T1000 (cell line): ENCODE measurements around the gene SEC24B.
"Not testable (repeated sequence)": the region's sequence is repeated elsewhere in the genome, so short reads cannot be mapped to it uniquely, and the experiment has no call there.

Experiments used
- DNase-seq: peaks from one replicate; lab custom pipeline; 2025; ENCODE audit warnings: mixed read lengths; lab: John Stamatoyannopoulos, UW

Gene SEC24B

DNA sequence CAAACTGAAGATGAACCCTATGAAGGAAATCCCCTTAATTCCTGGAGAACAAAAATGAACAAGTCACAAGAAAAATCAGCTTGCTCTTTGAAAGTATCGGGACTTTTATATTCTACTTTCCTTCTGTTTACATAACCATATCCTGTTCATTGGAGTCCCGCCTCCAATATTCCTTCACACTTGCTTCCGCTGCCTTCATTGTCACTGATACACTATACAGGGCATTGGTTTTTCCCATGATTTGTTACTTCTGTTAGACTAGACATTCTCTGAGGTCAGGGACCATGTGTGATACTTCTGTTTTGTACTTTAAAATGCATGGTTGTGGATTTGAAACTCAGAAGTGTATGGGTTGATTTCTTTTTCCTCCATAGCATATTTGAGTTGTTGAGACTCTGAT lies 145.2 kb downstream of the SEC24B start:
- no peak for DNase-seq

DNA sequence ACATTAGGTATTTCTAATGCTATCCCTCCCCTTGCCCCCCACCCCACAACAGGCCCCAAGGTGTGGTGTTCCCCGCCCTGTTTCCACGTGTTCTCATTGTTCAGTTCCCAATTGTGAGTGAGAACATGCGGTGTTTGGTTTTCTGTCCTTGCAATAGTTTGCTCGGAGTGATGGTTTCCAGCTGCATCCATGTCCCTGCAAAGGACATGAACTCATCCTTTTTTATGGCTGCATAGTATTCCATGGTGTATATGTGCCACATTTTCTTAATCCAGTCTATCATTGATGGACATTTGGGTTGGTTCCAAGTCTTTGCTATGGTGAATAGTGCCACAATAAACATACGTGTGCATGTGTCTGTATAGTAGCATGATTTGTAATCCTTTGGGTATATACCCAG lies 146.4 kb downstream of the SEC24B start:
- not testable (repeated sequence) for DNase-seq

DNA sequence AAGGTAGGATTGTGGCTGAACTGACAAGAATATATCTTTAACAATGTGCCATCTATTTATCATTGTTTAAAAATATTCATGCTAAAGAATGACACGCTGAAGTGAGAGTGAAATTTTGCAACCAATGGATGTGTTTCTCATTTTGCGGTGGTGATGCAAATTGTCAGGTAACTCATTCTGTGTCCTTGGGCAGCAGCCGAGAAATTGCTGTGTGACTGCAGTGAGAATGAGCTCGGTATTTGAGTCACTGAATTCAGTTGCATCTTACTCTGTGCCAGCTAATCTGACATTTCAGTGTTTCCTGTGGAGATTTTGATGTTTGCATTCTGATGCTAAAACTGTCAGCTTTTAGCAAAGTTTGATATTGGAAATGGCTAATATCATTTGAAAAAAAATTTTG lies 154.6 kb downstream of the SEC24B start:
- DNase-seq, result no peak

DNA sequence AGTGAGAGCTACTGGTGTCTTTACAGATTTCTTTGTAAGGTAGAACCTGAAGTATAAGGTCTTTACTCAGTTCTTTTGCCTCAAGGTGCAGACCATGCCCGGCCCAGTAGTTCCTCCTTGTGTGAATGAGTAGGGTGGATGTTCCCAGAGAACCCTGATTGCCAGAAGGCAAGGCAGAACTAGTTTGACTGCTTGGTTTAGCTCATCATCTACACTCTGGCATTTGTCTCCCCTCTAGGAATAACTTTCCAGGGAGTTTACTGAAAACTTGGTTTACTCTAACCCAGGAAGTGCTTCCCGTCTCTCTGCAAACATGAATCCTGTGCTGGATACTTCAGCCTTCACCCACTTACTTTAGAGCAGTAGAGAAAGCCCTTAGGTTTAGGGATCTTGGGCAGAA lies 155.5 kb downstream of the SEC24B start:
- no peak for DNase-seq

DNA sequence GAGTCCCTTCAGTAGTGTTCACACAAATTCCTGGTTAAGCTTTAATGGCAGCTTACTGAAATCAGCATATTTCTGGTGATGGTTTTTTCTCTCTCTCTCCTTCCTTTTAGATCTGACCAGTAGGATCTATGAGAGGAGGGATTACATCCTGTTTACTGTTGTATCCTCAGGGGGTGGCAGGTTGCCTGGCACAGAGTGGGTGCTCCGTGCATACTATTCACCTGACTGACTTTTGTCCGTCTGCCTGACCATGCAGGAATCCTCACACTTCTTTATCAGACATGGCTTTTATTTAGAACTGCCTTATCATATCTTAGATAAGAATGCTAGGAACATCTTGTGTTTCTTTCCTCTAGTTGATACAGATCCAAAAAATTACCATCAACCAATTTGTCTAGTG lies 156.0 kb downstream of the SEC24B start:
- no peak for DNase-seq
